ENCODE data around the gene PARP9.
"Not testable (repeated sequence)": the region's sequence is repeated elsewhere in the genome, so short reads cannot be mapped to it uniquely, and the experiment has no call there.

Gene PARP9

DNA sequence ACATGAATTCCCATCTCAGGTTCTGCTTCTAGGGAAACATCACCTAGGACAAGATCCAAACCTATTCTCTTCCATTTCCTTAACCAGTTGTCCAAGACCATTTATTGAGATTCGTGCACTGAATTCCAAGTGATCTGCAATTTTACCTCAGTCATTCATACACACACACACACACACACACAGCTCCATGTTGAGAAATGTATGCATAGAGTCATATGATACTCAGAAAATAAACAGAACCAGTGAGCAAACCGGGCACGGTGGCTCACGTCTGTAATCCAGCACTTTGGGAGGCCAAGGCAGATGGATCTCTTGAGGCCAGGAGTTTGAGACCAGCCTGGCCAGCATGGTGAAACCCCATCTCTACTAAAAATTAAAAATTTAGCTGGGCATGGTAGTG is 43.2 kb downstream of the PARP9 start:
- no peak for DNase-seq (ENCODE audit: low read depth in 2 of 2)

DNA sequence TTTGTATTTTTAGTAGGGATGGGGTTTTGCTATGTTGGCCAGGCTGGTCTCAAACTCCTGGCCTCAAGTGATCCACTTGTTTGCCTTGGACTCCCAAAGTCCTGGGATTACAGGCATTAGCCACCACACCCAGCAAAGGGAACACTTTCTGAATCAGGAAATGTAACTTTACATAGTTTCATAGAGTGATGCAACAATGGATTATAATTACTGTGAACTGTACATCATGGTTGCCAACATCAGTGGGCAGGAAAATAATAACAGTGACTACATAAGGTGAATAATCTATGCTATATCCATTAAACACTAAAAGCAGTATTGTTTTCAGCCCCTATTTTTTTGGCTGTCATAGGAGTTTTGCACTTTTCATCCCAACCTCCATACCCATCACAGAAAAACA is 44.4 kb downstream of the PARP9 start:
- no peak for DNase-seq (ENCODE audit: low read depth in 2 of 2)

DNA sequence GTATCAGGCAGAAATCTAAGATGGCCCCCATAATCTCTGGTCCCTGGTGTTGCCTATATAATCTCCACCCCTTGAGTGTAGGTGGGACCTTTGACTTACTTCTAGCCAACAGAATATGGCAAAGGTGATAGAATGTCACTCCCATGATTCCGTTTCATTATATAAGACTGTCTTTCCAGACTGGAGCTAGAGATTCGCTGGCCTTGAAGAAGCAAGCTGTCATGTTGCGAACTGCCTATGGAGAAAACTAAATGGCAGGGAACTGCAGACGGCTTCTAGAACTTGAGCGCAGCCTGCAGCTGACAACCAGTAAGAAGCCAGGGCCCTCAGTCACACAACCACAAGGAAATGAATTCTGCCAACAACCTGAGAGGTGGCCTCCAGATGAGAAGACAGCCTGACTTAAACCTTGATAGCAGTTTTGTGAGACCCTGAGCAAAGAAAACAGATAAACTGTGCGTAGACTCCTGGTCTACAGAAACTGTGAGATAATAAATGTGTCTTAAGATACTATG is 47.2 kb downstream of the PARP9 start:
- no peak for DNase-seq (ENCODE audit: low read depth in 2 of 2)

DNA sequence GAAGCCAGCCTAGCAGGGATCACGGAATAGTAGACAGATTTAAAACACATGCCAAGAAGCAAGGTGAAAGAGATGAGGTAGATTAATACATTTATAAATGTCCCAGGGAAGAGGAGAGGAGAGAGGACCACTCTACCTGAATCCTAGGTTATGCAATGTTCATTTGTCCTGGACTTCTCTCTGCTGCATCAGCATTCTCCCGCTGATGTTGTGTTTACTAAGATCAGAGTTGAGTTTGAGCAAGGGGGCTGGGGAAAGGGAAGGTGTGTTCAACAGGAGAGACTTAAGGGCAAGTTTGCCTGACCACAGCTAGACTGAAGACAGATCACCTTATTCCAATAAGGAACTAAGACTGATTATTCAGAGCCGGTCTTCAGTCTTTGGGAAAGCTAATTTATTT is 48.2 kb downstream of the PARP9 start:
- DNase-seq (ENCODE audit: low read depth in 2 of 2) = no peak

DNA sequence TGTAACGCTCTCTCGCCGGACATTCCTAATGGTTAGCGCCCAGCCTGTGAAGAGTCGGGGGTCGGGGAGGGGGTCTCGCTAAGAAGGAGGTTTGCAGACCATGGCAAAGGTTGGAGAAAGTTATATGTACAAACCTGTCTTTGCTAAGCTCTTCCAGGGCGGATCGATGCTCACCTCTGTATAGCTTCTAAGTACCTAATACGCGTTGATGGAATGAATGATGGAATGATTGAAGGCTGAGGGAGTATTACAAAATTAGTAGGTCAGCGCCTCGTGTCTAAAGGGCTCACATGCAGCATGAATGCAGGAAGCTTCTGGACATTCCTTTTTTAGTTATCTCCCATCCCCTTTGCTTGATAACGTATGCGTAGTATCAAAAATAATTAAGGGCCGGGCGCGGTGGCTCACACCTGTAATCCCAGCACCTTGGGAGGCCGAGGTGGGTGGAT is 49.1 kb downstream of the PARP9 start:
- no peak for DNase-seq (ENCODE audit: low read depth in 2 of 2)

- DNase-seq (ENCODE audit: low read depth in 2 of 2) = peak; percentile 76 to 82
Measured at GRCh38 chr3:122514123-122515019, 49.7 kb downstream of the PARP9 start, which contains the start of gene KPNA1. KPNA1 (minus strand) TSS chr3:122514939; CDS start chr3:122496565, 18,374 bp downstream.

DNA sequence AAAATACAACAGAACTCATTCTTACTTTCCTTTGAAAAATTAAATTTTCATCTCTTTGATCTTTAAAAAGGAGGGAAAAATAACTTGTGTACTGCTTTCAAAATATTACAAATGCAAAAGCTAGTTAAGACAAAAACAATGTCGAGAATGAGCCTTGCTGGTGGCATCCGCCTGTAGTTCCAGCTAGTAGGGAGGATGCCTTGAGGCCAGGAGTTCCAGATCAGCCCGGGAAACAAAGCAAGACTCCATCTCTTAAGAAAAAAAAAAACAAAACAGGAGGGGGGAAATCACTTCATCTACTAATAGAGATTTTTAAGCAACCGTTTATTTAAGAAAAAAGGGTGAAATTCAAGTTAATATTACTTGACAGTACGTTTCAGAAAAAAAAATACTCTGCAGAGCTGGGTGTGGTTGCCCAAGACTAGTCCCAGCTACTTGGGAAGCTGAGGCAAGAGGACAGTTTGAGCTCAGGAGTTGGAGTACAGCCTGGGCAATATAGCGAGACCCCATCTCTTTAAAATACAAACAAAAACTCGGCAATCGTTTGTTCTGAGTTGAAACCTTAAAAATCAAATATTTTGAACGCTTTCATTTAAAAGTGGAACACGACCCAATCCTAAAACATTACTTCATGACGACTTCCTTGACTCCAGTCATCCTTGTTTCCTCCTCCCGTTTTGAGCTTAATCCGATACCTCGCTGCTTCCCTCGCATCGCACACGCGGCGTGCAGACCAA is 50.5 kb downstream of the PARP9 start:
- DNase-seq (ENCODE audit: low read depth in 2 of 2) = no peak

DNA sequence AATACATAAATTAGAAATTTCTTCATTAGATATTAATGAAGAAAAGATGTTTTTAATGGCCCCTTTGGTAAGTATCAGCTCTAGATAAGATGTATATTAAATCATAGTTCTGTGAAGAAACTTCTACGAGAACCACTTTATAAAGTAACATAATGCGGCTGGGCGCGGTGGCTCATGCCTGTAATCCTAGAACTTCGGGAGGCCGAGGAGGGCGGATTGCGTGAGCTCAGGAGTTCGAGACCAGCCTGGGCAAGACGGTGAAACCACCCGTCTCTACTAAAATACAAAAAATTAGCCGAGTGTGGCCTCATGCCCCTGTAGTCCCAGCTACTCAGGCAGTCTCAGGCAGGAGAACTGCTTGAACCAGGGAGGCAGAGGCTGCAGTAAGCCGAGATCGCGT is 51.8 kb downstream of the PARP9 start:
- DNase-seq (ENCODE audit: low read depth in 2 of 2) = no peak

GRCh38 chr3:122510878-122511535 is 53.1 kb downstream of the PARP9 start:
- DNase-seq (ENCODE audit: low read depth in 2 of 2) = no peak

DNA sequence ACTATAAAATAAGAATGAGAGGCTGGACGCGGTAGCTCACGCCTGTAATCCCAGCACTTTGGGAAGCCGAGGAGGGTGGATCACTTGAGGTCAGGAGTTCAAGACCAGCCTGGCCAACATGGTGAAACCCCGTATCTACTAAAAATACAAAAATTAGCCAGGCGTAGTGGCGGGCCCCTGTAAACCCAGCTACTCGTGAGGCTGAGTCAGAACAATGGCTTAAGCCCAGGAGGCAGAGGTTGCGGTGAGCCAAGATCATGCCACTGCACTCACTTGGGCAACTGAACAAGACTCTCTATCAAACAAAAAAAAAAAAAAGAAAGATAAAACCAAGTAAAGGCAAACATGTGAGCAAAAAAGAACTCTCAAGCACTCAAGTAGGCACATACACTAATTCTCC is 55.2 kb downstream of the PARP9 start:
- DNase-seq (ENCODE audit: low read depth in 2 of 2) = not testable (repeated sequence)

GRCh38 chr3:122508135-122508914 is 55.8 kb downstream of the PARP9 start:
- DNase-seq (ENCODE audit: low read depth in 2 of 2) = no peak

DNA sequence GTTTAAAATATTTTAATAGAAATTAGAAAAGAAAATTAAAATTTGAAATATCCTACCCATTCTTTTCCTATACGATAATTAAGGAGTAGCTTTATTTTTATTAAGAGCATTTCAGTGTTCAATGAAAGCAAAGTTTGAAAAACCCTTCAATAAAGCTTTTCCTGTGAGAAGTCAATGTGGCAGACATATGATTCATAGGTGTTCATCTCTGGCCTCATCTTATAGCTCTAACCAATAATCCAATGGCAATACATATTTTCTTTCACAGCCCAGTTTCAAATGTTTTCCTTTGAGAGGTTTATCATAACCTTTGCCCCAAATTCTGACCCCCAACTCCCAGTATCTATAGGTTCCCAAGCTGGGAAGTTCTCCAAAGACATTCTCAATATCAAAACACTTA is 57.6 kb downstream of the PARP9 start:
- DNase-seq (ENCODE audit: low read depth in 2 of 2) = no peak

DNA sequence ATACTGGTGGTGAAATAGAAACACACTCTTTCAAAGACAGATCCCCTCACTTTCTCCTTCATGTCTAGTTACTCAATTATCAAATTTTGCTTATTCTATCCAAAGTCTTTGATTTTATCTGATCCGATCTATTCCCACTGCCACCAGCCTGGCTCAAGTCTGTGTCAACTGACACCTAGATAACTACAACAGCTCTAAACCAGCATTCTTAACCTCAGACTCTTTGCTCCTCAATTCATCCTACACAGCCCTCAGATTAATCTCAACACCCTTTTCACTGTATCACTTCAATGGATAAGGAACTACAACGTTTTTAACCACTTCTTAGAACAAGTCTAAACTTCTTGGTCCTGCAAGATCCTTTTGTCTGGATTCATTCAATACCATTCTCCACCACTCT is 58.4 kb downstream of the PARP9 start:
- DNase-seq (ENCODE audit: low read depth in 2 of 2) = no peak

DNA sequence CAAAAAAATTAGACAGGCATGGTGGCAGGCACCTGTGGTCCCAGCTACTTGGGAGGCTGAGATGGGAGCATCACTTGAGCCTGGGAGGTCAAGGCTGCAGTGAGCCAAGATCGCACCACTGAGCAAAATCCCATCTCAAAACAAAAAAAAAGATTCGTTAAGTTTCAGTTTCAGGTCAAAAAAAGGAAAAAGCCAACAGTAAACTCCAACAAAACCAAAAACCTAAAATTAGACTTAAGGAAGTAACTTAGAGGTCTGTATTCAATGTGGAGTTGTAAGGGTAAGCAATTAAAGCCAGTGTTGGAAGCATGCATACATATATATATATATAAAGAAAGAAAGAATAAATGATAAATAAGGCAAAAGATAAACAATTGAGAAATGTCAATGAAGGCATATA is 61.2 kb downstream of the PARP9 start:
- no peak for DNase-seq (ENCODE audit: low read depth in 2 of 2)

- DNase-seq (ENCODE audit: low read depth in 2 of 2) = no peak
Measured at GRCh38 chr3:122502139-122502538, 62.0 kb downstream of the PARP9 start.

- DNase-seq (ENCODE audit: low read depth in 2 of 2) = not testable (repeated sequence)
Measured at GRCh38 chr3:122500964-122501363, 63.1 kb downstream of the PARP9 start.

DNA sequence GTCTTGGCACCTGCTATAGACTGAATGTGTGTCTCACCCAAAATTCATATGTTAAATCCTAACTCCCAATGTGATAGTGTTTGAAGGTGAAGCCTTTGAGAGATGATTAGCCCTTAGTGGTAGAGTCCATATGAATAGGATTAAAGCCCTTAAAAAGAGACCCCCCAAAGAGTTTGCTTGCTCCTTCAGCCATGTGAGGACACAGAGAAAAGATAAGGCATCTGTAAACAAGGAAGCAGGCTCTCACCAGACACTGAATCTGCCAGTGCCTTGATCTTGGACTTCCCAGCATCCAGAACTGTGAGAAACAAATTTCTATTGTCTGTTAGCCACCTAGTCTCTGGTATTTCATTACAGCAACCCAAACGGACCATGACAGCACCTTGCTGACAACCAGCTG is 65.9 kb downstream of the PARP9 start:
- DNase-seq (ENCODE audit: low read depth in 2 of 2) = no peak

GRCh38 chr3:122497425-122497824 is 66.7 kb downstream of the PARP9 start:
- DNase-seq (ENCODE audit: low read depth in 2 of 2) = no peak

DNA sequence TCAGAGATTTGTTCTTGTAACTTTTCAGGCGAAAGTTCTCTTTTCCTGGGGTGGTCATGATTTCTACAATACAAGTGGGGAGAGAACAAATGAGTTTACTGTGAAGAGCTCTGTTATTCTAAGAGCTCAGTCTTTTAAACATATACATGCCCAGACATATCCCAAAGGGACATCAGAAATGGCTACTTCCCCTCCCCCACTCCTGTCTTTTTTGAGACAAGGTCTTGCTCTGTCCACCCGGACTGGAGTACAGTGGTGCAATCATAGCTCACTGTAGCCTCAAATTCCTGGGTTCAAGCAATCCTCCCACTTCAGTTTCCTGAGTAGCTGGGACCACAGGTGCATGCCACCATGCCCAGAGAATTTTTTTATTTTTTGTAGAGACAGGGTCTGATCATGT is 67.6 kb downstream of the PARP9 start:
- no peak for DNase-seq (ENCODE audit: low read depth in 2 of 2)

- no peak for DNase-seq (ENCODE audit: low read depth in 2 of 2)
Measured at GRCh38 chr3:122493296-122493695, 70.8 kb downstream of the PARP9 start.

DNA sequence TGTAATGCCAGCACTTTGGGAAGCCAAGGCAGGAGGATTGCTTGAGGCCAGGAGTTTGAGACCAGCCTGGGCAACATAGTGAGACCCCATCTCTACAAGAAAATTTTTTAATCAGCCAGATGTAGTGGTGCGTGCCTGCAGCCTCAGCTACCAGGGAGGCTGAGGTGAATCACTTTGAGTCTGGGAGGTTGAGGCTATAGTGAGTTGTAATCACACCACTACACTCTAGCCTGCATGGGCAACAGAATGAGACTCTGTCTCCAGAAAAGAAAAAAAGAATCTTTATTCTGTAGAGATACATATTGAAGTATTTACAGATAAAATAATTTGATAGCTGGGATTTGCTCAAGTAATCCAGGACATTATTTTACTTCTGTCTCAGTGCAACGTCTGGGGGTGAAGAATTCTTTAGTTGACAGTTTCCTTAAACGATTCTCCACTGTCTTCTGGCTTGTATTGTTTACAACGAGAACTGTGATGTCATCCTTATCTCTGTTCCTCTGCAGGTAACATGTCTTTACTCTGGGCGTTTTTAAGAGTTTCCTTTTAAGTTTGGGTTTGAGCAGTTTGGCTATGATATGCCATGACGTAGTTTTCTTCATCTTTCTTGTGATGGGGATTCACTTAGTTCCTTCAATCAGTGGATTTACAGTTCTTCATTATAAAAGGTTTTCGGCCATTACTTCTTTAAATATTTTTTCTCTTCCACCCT is 75.7 kb downstream of the PARP9 start:
- no peak for DNase-seq (ENCODE audit: low read depth in 2 of 2)
